ENCODE measurements around the gene DNAJC15.
"Not testable (repeated sequence)": the region's sequence is repeated elsewhere in the genome, so short reads cannot be mapped to it uniquely, and the experiment has no call there.

Gene DNAJC15

DNA sequence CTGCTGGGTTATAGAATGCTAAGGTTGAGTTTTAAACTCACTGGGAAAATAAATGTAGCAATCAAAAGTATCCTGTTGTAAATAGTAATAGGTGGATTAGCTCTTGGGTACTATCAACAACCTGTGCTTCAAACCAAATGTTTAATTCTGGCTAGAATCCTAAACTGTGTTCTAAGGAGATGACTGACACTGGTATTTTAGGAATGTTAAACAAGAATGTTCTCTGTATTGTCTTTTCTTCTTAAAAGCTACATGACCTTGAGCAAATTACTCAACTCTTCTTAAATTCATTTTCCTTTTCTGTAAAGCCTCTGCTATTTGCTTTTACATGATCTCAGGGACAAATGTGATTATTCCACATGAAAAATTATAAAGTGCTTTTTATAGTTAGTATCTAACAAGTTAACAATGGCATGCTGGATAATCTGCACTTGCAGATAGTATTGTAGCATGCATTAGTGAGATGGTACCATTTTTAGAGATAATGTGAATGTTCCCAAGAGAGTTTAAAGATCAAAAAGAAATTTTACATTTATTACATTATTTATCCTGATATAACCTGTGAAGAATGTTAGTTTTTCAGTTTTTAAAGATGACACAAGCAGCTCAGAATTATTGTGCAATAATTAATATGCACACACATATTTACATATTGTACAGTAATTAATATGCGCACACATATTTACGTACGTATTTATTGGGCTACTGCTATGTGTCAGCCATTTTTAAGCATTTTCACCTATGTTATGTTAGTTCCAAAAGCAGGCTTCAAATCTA is 17.7 kb upstream of the DNAJC15 start:
- DNase-seq, result no peak

- no peak for DNase-seq
Observed at GRCh38 chr13:43006893-43007631, 16.3 kb upstream of the DNAJC15 start.

DNA sequence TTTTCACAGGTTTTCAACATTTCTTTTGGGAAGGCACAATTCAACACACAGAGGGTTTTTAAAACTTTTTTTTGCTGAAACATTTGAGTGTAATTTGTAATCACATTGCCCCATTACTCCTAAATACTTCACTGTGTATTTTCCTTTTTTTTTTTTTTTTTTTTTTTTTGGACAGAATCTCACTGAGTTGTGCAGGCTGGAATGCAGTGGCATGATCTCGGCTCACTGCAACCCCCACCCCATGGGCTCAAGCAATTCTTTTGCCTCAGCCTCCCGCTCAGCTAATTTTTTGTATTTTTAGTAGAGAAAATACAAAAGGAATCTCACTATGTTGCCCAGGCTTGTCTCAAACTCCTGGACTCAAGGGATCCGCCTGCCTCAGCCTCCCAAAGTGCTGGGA is 14.8 kb upstream of the DNAJC15 start:
- DNase-seq, result no peak

DNA sequence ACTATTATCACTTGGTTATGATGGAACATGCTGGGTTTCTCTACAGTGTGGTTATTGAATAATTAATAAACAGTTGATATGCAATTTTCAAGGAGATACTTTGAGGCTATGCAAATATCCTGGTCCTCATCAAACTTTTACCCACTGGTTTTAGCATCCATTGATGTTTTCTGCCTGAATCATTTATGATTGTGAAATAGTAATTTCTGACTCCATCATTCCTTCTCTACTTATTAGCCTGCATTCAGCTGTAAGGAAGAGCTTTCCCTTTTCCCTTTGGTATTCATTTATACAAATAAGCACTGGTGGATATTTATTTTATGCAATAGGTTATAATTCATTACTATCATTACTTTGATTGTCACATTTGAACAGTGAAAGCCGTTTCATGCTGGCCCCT is 13.9 kb upstream of the DNAJC15 start:
- DNase-seq, result no peak

- DNase-seq, result no peak
Observed at GRCh38 chr13:43014162-43014561, 9.2 kb upstream of the DNAJC15 start.

DNA sequence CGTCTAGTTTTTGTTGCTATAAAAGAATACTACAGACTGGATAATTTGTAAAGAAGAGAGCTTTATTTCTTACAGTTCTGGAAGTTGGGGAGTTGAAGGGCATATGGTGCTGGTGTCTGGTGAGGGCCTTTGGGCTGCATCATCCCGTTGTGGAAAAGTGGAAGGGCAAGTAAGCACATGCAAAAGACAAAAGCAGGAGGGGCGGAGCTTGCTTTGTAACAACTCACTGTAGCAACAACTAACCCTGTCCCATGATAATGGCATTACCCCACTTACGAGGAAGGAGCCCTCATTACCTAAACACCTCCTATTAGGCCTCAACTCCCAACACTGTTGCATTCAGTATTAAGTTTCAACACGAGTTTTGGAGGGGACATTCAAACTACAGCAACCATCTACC is 7.2 kb upstream of the DNAJC15 start:
- DNase-seq, result no peak

- no peak for DNase-seq
Observed at GRCh38 chr13:43019811-43020210, 3.6 kb upstream of the DNAJC15 start.

DNA sequence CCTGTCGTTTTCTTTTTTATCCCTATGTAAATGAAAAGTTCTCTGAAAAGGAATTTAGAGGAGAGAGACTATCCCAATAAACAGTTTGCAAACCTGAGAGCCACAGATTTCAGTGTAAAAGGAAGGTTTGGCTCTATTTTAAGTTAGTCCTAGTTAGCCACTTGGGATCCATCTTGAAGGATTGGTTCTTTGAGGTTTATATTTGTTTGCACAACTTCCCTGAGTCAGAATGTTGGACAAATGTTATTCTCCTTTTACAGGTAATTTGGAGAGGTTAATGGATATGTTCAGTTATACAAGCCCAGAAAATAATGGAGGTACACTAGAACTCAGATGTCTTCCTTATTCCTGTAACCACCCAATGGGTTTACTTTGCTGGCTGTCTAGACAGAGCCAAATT is 2.6 kb upstream of the DNAJC15 start:
- DNase-seq, result no peak

- DNase-seq, result no peak
Observed at GRCh38 chr13:43021926-43022670, 1.3 kb upstream of the DNAJC15 start.

DNA sequence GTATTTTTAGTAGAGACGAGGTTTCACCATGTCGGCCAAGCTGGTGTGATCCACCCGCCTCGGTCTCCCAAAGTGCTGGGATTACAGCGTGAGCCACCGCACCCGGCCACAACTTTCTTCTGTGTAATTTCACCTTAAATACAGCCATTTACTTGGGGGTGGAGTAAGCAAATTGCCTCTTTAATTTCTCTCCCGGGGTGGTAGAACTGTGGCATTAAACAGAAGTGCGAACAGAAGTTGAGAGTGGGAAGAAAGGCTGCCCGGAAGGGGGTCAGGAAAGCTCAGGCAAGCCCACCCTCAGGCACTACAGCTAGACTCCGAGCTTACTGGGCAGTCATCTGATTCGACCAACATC is 475 bp upstream of the DNAJC15 start:
- no peak for DNase-seq

DNA sequence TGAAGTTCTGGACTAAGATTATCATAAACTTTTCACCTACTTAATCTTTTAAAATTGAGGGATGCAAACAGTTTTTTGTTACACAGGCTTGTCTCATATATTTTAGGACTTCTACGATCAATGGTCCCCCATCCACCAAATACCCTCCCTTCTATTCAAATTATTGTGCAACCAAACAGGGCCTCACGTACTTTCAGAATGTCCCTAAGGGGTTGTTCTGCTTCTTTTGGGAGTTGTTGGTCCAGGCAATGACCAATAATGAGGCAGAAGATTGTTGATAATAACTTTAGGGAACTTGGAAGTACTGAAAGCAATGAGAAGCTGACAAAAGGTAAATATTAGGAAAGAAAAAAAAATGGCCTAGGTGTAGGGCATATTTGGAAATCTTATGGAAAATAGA is 2.9 kb downstream of the DNAJC15 start:
- DNase-seq, result no peak

DNA sequence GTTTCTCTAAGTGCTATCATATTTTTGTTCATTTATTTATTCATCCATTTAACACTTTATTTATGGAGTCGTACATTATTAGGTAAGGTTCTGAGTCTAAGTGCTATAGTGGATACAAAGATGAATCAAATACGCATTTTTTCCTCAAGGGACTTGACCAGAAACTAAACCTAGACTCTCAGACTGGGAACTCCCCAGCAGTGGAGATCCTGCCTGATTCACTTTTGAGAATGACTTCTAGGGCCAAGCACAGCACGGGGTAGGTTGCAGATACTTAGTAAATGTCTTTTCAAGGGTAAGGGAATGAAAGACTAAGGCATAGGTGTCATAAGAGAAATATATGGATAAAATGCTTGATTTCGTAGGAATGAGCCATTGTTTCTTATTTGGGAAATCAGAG is 7.2 kb downstream of the DNAJC15 start:
- DNase-seq, result no peak

DNA sequence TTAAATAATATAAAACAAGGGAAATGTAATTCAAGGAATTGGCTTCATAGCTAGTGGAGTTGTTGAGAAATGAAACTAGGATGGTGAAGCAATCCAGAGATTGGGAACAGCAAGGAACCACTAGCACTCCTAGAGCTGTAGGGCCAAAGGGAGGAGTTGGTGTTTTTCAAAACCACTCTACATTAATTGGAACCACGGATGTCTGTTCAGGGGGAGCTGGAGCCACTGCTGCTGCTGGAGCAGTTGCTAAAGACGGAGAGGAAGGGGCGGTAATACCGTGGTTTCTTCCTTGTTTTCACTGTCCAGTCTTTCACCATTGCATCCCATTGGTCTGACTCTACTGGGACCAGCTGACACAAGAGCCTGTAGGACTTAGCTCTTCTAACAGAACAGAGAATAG is 8.5 kb downstream of the DNAJC15 start:
- no peak for DNase-seq

- no peak for DNase-seq
Observed at GRCh38 chr13:43033038-43033437, 9.7 kb downstream of the DNAJC15 start.

GRCh38 chr13:43036351-43037250 is 13.2 kb downstream of the DNAJC15 start:
- DNase-seq, result no peak

DNA sequence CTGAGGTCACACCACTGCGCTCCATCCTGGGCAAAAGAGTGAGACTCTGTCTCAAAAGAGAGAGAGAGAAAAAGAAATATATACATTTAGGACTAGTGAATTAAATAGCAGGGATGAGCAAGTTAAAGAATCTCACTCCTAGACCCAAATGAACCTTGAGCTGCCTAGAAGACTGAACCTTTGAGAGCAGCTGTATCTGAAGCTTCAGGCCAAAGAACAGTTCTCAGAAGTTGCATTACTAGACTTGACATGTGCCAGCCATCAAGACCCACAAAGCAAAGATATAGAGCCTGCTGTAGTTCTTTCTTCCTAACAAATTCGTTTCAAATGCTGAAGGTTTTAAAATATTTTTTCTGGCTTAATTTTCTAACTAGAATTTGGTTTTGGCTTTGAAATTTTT is 16.6 kb downstream of the DNAJC15 start:
- DNase-seq, result no peak

DNA sequence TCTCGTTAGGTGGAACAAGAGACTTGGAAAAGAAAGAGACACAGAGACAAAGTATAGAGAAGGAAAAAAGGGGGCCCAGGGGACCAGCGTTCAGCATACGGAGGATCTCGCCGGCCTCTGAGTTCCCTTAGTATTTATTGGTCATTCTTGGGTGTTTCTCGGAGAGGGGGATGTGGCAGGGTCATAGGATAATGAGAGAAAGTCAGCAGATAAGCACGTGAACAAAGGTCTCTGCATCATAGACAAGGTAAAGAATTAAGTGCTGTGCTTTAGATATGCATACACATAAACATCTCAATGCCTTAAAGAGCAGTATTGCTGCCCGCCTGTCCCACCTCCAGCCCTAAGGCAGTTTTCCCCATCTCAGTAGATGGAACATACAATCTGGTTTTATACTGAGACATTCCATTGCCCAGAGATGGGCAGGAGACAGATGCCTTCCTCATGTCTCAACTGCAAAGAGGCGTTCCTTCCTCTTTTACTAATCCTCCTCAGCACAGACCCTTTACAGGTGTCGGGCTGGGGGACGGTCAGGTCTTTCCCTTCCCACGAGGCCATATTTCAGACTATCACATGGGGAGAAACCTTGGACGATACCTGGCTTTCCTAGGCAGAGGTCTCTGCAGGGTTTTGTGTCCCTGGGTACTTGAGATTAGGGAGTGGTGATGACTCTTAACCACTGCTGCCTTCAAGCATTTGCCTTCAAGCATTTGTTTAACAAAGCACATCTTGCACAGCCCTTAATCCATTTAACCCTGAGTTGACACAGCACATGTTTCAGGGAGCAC is 17.4 kb downstream of the DNAJC15 start:
- DNase-seq, result not testable (repeated sequence)

DNA sequence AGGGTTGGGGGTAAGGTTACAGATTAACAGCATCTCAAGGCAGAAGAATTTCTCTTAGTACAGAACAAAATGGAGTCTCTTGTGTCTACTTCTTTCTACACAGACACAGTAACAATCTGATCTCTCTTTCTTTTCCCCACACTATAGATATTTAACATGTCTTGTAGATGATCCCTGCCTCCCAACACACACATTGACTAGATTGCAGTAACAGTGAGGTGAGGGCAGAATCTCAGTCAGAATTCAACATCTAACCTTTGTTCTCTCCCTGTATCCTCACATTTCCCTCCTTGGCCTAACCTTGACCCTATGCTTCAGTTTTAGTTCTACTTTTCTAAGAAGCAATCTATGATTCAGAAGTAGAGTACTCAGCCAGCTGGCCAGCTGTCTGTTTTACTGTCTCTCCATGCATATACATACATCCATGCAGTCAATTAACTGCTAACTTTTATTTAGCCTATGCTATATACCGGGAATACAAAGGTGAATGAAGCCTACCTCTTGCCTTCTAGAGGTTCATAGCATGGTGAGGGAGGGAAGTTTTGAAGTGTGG is 18.1 kb downstream of the DNAJC15 start:
- no peak for DNase-seq

DNA sequence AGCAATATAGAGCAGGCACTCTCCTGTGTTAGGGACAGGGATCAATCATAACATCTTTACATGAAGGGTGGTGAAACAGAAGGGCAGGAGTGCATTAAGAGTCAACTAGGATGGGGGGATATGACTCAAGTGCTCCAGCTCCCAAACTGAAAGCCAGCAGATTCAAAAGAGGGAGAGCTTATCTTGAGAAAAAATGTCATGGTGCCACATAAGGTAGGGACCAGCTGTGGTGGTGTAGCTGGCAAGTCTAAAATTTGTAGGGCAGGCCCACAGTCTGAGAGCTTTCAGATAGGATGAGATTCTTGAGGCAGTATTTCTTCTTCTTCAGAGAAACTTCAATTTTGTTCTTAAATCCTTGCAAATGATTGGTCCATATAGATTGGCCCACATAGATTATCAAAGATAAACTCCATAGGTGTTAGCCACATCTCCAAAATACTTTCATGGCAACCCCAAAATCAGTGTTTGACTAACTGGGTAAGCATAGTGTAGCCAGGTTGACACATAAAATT is 19.1 kb downstream of the DNAJC15 start:
- no peak for DNase-seq

- no peak for DNase-seq
Observed at GRCh38 chr13:43044720-43045301, 21.4 kb downstream of the DNAJC15 start.

DNA sequence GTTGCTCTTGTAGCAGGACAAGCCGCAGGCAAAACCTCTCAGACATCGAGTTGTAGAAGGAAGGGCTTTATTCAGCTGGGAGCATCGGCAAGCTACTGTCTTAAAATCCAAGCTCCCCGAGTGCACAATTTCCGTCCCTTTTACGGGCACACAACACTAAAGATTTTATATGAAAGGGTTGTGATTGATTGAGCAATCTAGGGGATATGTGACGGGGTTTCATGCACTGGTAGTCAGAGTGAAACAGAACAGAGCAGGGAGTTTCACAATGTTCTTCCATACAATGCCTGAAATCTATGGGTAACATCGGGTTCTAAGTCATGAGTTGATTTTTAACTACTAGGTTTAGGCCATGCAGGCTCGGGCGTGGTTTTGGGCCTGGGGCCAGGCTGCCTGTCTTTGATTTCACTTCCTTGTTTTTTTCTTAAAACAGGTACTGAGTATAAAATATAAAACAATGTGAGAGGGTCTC is 22.0 kb downstream of the DNAJC15 start:
- peak in 1 of 4 experiments; percentile 7 for DNase-seq

Measured in activated CD4-positive, CD25-positive, alpha-beta regulatory T cell (primary cell).